DMS53 treated with DMSO at 0.1 percent for 48 hours (cell line): Measurements from ENCODE around the gene APBA1.

Experiments
- DNase-seq: peaks from one replicate; lab custom pipeline; 2025; ENCODE audit not compliant: unreplicated experiment; lab: John Stamatoyannopoulos, UW

The APBA1 gene

GRCh38 chr9:69535286-69535832, 136.8 kb downstream of the APBA1 start:
- DNase-seq = no peak

GRCh38 chr9:69532396-69532795, 139.8 kb downstream of the APBA1 start:
- DNase-seq = no peak

GRCh38 chr9:69527454-69527853, 144.7 kb downstream of the APBA1 start:
- no peak for DNase-seq

GRCh38 chr9:69526699-69527098, 145.5 kb downstream of the APBA1 start:
- no peak for DNase-seq

- no peak for DNase-seq
Measured at GRCh38 chr9:69519470-69520240, 152.5 kb downstream of the APBA1 start.

GRCh38 chr9:69516353-69517322, 155.5 kb downstream of the APBA1 start:
- no peak for DNase-seq

GRCh38 chr9:69515810-69516209, 156.4 kb downstream of the APBA1 start:
- DNase-seq = no peak

- no peak for DNase-seq
Measured at GRCh38 chr9:69513141-69513820, 158.9 kb downstream of the APBA1 start.

- DNase-seq = no peak
Measured at GRCh38 chr9:69504058-69504457, 168.1 kb downstream of the APBA1 start.

GRCh38 chr9:69502671-69503301, 169.4 kb downstream of the APBA1 start:
- DNase-seq = no peak

GRCh38 chr9:69500896-69501295, 171.3 kb downstream of the APBA1 start:
- DNase-seq = no peak

GRCh38 chr9:69499959-69500358, 172.2 kb downstream of the APBA1 start:
- DNase-seq = no peak

GRCh38 chr9:69499407-69499806, 172.8 kb downstream of the APBA1 start:
- DNase-seq = no peak

- no peak for DNase-seq
Measured at GRCh38 chr9:69498470-69498869, 173.7 kb downstream of the APBA1 start.

- DNase-seq = no peak
Measured at GRCh38 chr9:69497816-69498215, 174.4 kb downstream of the APBA1 start.

- no peak for DNase-seq
Measured at GRCh38 chr9:69496846-69497450, 175.2 kb downstream of the APBA1 start.

GRCh38 chr9:69495296-69495695, 176.9 kb downstream of the APBA1 start:
- DNase-seq = no peak

- no peak for DNase-seq
Measured at GRCh38 chr9:69494763-69495162, 177.4 kb downstream of the APBA1 start.

GRCh38 chr9:69494208-69494607, 178.0 kb downstream of the APBA1 start:
- no peak for DNase-seq

GRCh38 chr9:69486498-69486897, 185.7 kb downstream of the APBA1 start:
- DNase-seq = no peak
